ENCODE measurements around the gene SIRT5.

GRCh38 chr6:13593720-13594119 is 19.3 kb downstream of the SIRT5 start:
- TF ChIP-seq, protein P1, sequence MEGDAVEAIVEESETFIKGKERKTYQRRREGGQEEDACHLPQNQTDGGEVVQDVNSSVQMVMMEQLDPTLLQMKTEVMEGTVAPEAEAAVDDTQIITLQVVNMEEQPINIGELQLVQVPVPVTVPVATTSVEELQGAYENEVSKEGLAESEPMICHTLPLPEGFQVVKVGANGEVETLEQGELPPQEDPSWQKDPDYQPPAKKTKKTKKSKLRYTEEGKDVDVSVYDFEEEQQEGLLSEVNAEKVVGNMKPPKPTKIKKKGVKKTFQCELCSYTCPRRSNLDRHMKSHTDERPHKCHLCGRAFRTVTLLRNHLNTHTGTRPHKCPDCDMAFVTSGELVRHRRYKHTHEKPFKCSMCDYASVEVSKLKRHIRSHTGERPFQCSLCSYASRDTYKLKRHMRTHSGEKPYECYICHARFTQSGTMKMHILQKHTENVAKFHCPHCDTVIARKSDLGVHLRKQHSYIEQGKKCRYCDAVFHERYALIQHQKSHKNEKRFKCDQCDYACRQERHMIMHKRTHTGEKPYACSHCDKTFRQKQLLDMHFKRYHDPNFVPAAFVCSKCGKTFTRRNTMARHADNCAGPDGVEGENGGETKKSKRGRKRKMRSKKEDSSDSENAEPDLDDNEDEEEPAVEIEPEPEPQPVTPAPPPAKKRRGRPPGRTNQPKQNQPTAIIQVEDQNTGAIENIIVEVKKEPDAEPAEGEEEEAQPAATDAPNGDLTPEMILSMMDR (IDR thresholded peaks at IDR 0.05) = no peak
- no peak for TF ChIP-seq EZH2 (IDR thresholded peaks at IDR 0.05; ENCODE audit: borderline replicate concordance, insufficient read depth, low read depth, low read length, poor library complexity, severe bottlenecking)

All from B cell (primary cell).